ENCODE data around the gene SYPL1.
A peak's percentile ranks its signal among the peaks of the same experiment; 100 is the strongest.

The SYPL1 gene

GRCh38 chr7:106124186-106124585 is 12.1 kb upstream of the SYPL1 start:
- no peak for DNase-seq (ENCODE audit: low read depth, low spot score)
- no peak overlapping the region for H3K27ac ChIP-seq

GRCh38 chr7:106122713-106123112 is 10.6 kb upstream of the SYPL1 start:
- no peak overlapping the region for H3K27ac ChIP-seq
- no peak for DNase-seq (ENCODE audit: low read depth, low spot score)

- no peak overlapping the region for H3K27ac ChIP-seq
Observed at GRCh38 chr7:106121189-106121810, 9.2 kb upstream of the SYPL1 start.

GRCh38 chr7:106120500-106120899 is 8.4 kb upstream of the SYPL1 start:
- DNase-seq (ENCODE audit: low read depth, low spot score): no peak

More at GRCh38 chr7:106121189-106121810, 9.2 kb upstream of the SYPL1 start:
- no peak for DNase-seq (ENCODE audit: low read depth, low spot score)

GRCh38 chr7:106119719-106120118 is 7.6 kb upstream of the SYPL1 start:
- no peak overlapping the region for H3K27ac ChIP-seq
- DNase-seq (ENCODE audit: low read depth, low spot score): no peak

More at GRCh38 chr7:106120500-106120899, 8.4 kb upstream of the SYPL1 start:
- no peak overlapping the region for H3K27ac ChIP-seq

GRCh38 chr7:106117786-106118544 is 5.9 kb upstream of the SYPL1 start:
- no peak for DNase-seq (ENCODE audit: low read depth, low spot score)
- H3K27ac ChIP-seq: no peak overlapping the region

- no peak overlapping the region for H3K27ac ChIP-seq
- no peak for DNase-seq (ENCODE audit: low read depth, low spot score)
Observed at GRCh38 chr7:106116161-106116704, 4.1 kb upstream of the SYPL1 start.

GRCh38 chr7:106114716-106115383 is 2.7 kb upstream of the SYPL1 start:
- no peak for DNase-seq (ENCODE audit: low read depth, low spot score)
- H3K27ac ChIP-seq: no peak overlapping the region

GRCh38 chr7:106112972-106113421 is 885 bp upstream of the SYPL1 start:
- no peak for DNase-seq (ENCODE audit: low read depth, low spot score)
- peak overlapping the region; percentile 91 for H3K27ac ChIP-seq

- DNase-seq (ENCODE audit: low read depth, low spot score): no peak
- H3K27ac ChIP-seq: peak overlapping the region; percentile 91
Observed at GRCh38 chr7:106111655-106112117, 426 bp downstream of the SYPL1 start.

GRCh38 chr7:106110885-106111654 is 1.0 kb downstream of the SYPL1 start:
- DNase-seq (ENCODE audit: low read depth, low spot score): no peak

GRCh38 chr7:106110238-106110560 is 1.9 kb downstream of the SYPL1 start:
- no peak for DNase-seq (ENCODE audit: low read depth, low spot score)
- H3K27ac ChIP-seq: no peak overlapping the region

More at GRCh38 chr7:106110885-106111654, 1.0 kb downstream of the SYPL1 start:
- H3K27ac ChIP-seq: peak overlapping the region; percentile 91

- H3K27ac ChIP-seq: no peak overlapping the region
- DNase-seq (ENCODE audit: low read depth, low spot score): no peak
Observed at GRCh38 chr7:106109521-106110237, 2.4 kb downstream of the SYPL1 start.

- H3K27ac ChIP-seq: no peak overlapping the region
- no peak for DNase-seq (ENCODE audit: low read depth, low spot score)
Observed at GRCh38 chr7:106108991-106109390, 3.1 kb downstream of the SYPL1 start.

GRCh38 chr7:106104721-106105260 is 7.3 kb downstream of the SYPL1 start:
- H3K27ac ChIP-seq: no peak overlapping the region
- no peak for DNase-seq (ENCODE audit: low read depth, low spot score)

- no peak for DNase-seq (ENCODE audit: low read depth, low spot score)
- no peak overlapping the region for H3K27ac ChIP-seq
Observed at GRCh38 chr7:106102387-106102966, 9.6 kb downstream of the SYPL1 start.

GRCh38 chr7:106101726-106102125 is 10.4 kb downstream of the SYPL1 start:
- DNase-seq (ENCODE audit: low read depth, low spot score): no peak
- H3K27ac ChIP-seq: no peak overlapping the region

GRCh38 chr7:106100863-106101629 is 11.1 kb downstream of the SYPL1 start:
- DNase-seq (ENCODE audit: low read depth, low spot score): no peak
- H3K27ac ChIP-seq: no peak overlapping the region
